ENCODE measurements around the gene SC5D.
A peak's percentile ranks its signal among the peaks of the same experiment; 100 is the strongest.

Gene SC5D, protein sequence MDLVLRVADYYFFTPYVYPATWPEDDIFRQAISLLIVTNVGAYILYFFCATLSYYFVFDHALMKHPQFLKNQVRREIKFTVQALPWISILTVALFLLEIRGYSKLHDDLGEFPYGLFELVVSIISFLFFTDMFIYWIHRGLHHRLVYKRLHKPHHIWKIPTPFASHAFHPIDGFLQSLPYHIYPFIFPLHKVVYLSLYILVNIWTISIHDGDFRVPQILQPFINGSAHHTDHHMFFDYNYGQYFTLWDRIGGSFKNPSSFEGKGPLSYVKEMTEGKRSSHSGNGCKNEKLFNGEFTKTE

DNA sequence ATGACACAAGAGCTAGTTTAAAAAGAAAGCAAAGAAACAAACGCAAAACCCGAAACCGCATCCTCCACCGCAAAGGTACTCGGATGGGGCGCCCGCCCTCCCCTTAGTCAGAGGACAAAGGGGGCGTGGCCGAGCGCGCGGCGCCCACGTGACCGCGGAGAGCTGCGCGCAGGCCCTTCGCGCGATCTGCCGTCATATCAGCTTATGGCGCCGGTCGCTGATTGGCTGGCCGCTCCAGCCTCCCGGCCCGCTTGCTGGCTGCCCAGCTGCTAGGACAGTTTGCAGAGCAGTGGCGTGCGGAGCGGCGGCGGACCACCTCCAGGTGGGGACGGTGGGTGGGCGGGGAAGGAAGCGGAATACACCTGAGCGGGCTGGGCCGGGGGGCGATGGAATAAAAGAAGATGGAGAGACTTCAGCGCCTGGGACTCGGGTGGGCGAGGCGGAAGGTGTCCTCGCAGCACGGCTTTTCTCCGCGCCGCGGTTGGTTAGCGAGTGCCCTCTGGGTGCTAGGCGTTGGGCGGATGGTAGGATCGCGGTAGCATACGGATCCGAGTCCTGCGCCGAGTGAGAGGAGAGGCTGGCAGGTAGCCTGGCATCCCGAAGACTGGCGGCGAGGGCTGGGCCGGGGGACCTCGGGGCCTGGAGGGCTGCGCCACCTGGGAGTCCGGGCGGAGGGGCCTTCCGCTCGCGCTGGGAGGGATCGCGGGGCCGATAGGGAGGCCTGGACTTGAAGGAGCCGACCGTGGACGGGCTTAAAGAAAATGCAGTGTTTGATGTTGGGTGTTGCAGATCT, at the start of gene SC5D:
SC5D (plus strand) TSS at position 277 of the 793 bp plus-strand sequence. CDS start 10,605 bp downstream, outside the sequence.
- TF ChIP-seq FOXP2 (optimal IDR thresholded peaks at IDR 0.05; ENCODE audit: control extremely low read depth, extremely low read length, insufficient read depth) (no peak), EZH2 (IDR thresholded peaks at IDR 0.05) (no peak), POLR2AphosphoS5 (IDR thresholded peaks at IDR 0.05; ENCODE audit: borderline replicate concordance, low read depth, low read length) (peak; percentile 89)
- Histone ChIP-seq H3K36me3 (ENCODE audit: insufficient read depth, low read length) (peaks cover 16% of the 10 kb centered on the region), H3K4me3 (peak within 1 kb of the TSS; percentile 95), H3K27ac (no peak within 1 kb of the TSS), H3K9me3 (ENCODE audit: low read depth, low read length) (no peaks in the 10 kb centered on the region), H3K9ac (ENCODE audit: insufficient read length) (peak within 1 kb of the TSS; percentile 86)
- no peak for DNase-seq (ENCODE audit: low read depth, low spot score)

DNA sequence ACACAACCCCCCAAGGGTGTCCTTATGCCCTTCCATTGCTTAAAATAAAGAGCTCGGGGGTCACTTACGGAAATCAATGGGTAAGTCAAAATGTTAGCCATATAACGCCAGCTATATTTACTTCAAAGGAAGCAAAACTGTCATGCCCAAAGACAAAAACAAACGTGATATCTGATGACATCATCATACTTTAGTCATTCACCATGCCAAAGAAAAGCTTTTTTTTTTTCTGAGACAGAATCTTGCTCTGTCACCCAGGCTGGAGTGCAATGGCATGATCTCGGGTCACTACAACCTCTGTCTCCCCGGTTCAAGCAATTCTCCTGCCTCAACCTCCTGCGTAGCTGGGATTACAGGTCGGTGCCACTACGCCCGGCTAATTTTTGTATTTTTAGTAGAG, 47.7 kb upstream of the SC5D start:
- no peak overlapping the region for H3K4me3 ChIP-seq
- no peak for DNase-seq (ENCODE audit: low read depth, low spot score)
- TF ChIP-seq POLR2AphosphoS5 (IDR thresholded peaks at IDR 0.05; ENCODE audit: borderline replicate concordance, low read depth, low read length) (no peak), EZH2 (IDR thresholded peaks at IDR 0.05) (no peak), FOXP2 (optimal IDR thresholded peaks at IDR 0.05; ENCODE audit: control extremely low read depth, extremely low read length, insufficient read depth) (no peak)
- H3K9me3 ChIP-seq (ENCODE audit: low read depth, low read length) = no peaks in the 10 kb centered on the region
- no peak overlapping the region for H3K9ac ChIP-seq (ENCODE audit: insufficient read length)
- H3K27ac ChIP-seq = no peak overlapping the region
- no peaks in the 10 kb centered on the region for H3K36me3 ChIP-seq (ENCODE audit: insufficient read depth, low read length)

DNA sequence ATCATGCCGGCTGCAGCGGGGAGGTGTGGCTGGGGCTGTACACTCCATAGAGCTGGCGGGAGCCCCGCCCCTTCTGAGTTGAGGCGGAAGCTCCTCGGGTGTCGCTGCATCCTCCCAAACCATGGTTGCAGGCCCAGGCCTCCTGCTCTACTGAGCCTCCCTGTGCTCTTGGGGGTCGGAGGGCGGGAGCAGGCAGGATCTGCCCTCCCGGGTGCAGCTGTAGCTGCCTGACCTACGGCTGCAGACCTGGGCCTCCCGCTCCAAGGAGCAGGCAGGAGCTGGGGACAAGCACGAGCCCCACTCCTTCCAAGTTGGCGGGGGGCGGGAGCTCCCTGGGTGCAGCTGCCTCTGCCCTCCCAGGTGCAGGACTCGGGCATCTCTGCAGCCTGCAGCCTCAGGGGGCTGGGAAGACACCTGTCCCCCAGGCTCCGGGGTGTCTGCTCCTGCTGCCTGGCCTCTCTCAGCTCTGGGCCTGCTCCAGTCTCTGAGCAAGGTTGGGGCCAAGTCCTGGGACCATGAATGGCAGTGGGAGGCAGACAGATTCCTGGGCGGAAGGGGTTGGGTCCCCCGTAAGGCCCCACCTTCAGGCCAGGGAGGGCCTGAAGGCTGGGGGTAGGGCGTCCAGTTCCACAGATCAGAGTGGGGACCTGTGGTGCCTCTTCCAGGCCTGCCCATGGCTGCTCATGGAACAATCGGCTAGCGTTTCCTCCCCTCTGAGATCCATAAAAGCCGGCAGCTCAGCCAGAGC, 46.4 kb upstream of the SC5D start:
- H3K9me3 ChIP-seq (ENCODE audit: low read depth, low read length) = no peaks in the 10 kb centered on the region
- no peak for DNase-seq (ENCODE audit: low read depth, low spot score)
- no peak overlapping the region for H3K27ac ChIP-seq
- H3K4me3 ChIP-seq = no peak overlapping the region
- TF ChIP-seq POLR2AphosphoS5 (IDR thresholded peaks at IDR 0.05; ENCODE audit: borderline replicate concordance, low read depth, low read length) (no peak), FOXP2 (optimal IDR thresholded peaks at IDR 0.05; ENCODE audit: control extremely low read depth, extremely low read length, insufficient read depth) (no peak), EZH2 (IDR thresholded peaks at IDR 0.05) (no peak)
- no peaks in the 10 kb centered on the region for H3K36me3 ChIP-seq (ENCODE audit: insufficient read depth, low read length)
- H3K9ac ChIP-seq (ENCODE audit: insufficient read length) = no peak overlapping the region

DNA sequence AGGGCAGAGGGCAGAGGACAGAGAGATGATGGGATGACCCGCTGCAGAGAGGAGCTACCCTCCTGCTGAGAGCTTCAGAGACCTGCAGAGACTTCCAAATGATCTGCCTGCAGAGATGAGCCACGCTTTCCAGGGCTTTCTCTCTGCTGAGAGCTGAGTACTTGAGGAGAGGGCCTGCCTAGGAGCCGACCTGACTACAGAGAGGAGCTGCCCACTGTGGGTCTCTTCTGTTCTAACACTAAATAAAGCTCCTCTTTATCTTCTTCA, 45.9 kb upstream of the SC5D start:
- Histone ChIP-seq H3K36me3 (ENCODE audit: insufficient read depth, low read length) (no peaks in the 10 kb centered on the region), H3K4me3 (no peak overlapping the region), H3K27ac (no peak overlapping the region), H3K9me3 (ENCODE audit: low read depth, low read length) (no peaks in the 10 kb centered on the region), H3K9ac (ENCODE audit: insufficient read length) (no peak overlapping the region)
- TF ChIP-seq FOXP2 (optimal IDR thresholded peaks at IDR 0.05; ENCODE audit: control extremely low read depth, extremely low read length, insufficient read depth) (no peak), EZH2 (IDR thresholded peaks at IDR 0.05) (no peak), POLR2AphosphoS5 (IDR thresholded peaks at IDR 0.05; ENCODE audit: borderline replicate concordance, low read depth, low read length) (no peak)
- DNase-seq (ENCODE audit: low read depth, low spot score) = no peak

DNA sequence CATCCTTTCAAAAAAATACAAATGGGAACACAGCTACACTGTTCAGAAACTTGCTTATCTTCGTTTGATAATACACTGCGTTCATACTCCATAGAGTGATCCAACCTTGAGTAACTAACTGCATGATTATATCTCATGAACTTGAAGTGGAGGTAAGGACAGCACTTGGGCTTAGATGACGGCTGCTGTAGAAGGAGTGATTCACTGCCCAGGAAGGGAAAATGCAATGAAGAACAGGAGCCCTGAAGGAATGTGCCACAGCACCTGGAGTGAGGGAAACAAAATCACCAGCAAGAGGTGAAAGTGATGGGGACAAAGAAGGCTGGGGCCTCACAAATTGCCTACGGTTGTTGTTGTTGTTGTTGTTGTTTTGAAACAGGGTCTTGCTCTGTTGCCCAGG, 44.1 kb upstream of the SC5D start:
- H3K9ac ChIP-seq (ENCODE audit: insufficient read length) = no peak overlapping the region
- no peak for DNase-seq (ENCODE audit: low read depth, low spot score)
- no peaks in the 10 kb centered on the region for H3K9me3 ChIP-seq (ENCODE audit: low read depth, low read length)
- TF ChIP-seq POLR2AphosphoS5 (IDR thresholded peaks at IDR 0.05; ENCODE audit: borderline replicate concordance, low read depth, low read length) (no peak), FOXP2 (optimal IDR thresholded peaks at IDR 0.05; ENCODE audit: control extremely low read depth, extremely low read length, insufficient read depth) (no peak), EZH2 (IDR thresholded peaks at IDR 0.05) (no peak)
- no peaks in the 10 kb centered on the region for H3K36me3 ChIP-seq (ENCODE audit: insufficient read depth, low read length)
- no peak overlapping the region for H3K27ac ChIP-seq
- no peak overlapping the region for H3K4me3 ChIP-seq

DNA sequence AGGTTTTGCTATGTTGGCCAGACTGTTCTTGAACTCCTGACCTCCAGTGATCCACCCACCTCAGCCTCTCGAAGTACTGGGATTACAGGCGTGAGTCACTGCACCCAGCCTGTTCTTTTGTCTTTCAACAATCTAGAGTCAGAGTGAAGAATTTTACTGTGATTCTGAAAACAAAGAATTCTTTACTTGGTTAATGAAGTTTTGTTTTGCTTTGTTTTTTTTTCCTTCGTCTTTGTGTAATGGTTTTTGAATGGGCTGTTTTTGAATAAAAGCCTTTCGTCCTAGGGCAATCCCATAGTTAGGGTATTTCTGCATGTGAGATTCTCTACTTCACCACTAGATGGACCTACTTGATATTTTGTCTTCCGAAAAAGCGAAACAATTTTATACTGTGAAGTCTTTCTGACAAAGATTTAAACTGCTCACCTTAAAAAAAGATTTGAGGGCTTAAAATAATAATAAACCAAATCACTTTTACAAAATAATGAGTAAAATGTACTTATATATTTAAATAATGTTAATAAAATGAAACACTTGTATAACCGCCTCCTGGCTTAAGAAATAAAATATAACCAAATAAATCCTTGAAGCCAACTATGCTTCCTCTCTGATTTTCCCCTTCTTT, 43.4 kb upstream of the SC5D start:
- Histone ChIP-seq H3K9me3 (ENCODE audit: low read depth, low read length) (no peaks in the 10 kb centered on the region), H3K27ac (no peak overlapping the region), H3K9ac (ENCODE audit: insufficient read length) (no peak overlapping the region), H3K4me3 (no peak overlapping the region), H3K36me3 (ENCODE audit: insufficient read depth, low read length) (no peaks in the 10 kb centered on the region)
- TF ChIP-seq POLR2AphosphoS5 (IDR thresholded peaks at IDR 0.05; ENCODE audit: borderline replicate concordance, low read depth, low read length) (no peak), FOXP2 (optimal IDR thresholded peaks at IDR 0.05; ENCODE audit: control extremely low read depth, extremely low read length, insufficient read depth) (no peak), EZH2 (IDR thresholded peaks at IDR 0.05) (no peak)
- DNase-seq (ENCODE audit: low read depth, low spot score) = peak; percentile 5

DNA sequence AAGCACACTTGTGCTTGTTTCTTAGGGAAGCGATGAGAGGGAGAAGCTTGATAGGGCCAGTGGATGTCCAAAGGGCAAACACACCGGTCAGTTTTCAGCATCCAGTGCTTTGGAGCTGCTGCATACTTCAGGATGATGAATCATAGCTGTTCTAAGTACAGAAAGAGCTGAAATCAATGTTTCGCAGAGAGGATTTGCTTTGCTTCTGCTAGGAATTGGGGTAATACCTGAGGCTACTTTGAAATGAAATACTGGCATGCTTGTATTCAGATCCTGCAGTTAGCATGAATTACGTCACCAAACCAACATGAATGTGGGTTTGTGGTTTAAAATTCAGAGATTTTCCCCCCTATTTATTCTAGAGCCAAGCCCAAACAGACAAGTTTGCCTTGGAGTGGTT, 41.7 kb upstream of the SC5D start:
- H3K4me3 ChIP-seq = no peak overlapping the region
- no peak for DNase-seq (ENCODE audit: low read depth, low spot score)
- H3K36me3 ChIP-seq (ENCODE audit: insufficient read depth, low read length) = no peaks in the 10 kb centered on the region
- no peak overlapping the region for H3K9ac ChIP-seq (ENCODE audit: insufficient read length)
- no peaks in the 10 kb centered on the region for H3K9me3 ChIP-seq (ENCODE audit: low read depth, low read length)
- TF ChIP-seq FOXP2 (optimal IDR thresholded peaks at IDR 0.05; ENCODE audit: control extremely low read depth, extremely low read length, insufficient read depth) (no peak), EZH2 (IDR thresholded peaks at IDR 0.05) (no peak), POLR2AphosphoS5 (IDR thresholded peaks at IDR 0.05; ENCODE audit: borderline replicate concordance, low read depth, low read length) (no peak)
- no peak overlapping the region for H3K27ac ChIP-seq

DNA sequence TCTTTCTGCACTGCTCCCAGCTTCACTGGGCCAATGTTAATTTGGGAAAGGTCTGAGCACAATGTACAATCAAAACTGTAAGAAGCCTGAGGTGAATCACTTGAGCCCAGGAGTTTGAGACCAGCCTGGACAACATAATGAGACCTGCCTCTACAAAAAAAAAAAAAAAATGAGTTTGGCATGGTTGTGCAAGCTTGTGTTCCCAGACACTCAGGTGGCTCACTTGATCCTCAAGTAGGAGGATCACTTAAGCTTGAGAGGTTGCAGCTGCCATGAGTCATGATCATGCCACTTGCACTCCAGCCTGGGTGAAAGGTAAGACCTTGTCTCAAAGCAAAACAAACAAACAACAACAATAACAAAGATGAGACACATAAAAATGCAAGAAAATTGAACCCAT, 38.6 kb upstream of the SC5D start:
- H3K9ac ChIP-seq (ENCODE audit: insufficient read length) = no peak overlapping the region
- H3K36me3 ChIP-seq (ENCODE audit: insufficient read depth, low read length) = no peaks in the 10 kb centered on the region
- H3K27ac ChIP-seq = no peak overlapping the region
- H3K4me3 ChIP-seq = no peak overlapping the region
- TF ChIP-seq FOXP2 (optimal IDR thresholded peaks at IDR 0.05; ENCODE audit: control extremely low read depth, extremely low read length, insufficient read depth) (no peak), EZH2 (IDR thresholded peaks at IDR 0.05) (no peak), POLR2AphosphoS5 (IDR thresholded peaks at IDR 0.05; ENCODE audit: borderline replicate concordance, low read depth, low read length) (no peak)
- H3K9me3 ChIP-seq (ENCODE audit: low read depth, low read length) = no peaks in the 10 kb centered on the region
- no peak for DNase-seq (ENCODE audit: low read depth, low spot score)
